Mammary epithelial cell (primary cell): ENCODE results near the gene UMODL1.

ENCODE experiments used
- EZH2 ChIP-seq: IDR thresholded peaks from 2 replicates; pipeline ENCODE4 v1.6.1; 2012; ENCODE audit warnings: low read length, inconsistent platforms, borderline replicate concordance
- TF ChIP-seq, protein P1 (sequence below), 2 donors: IDR thresholded peaks in 1 of 2; conservative IDR thresholded peaks in 1 of 2; 2 replicates each; pipeline ENCODE4 v1.5.1; 2011 to 2012; ENCODE audit warnings: inconsistent platforms in 2 of 2, low read length in 2 of 2, mild to moderate bottlenecking in 2 of 2, control low read depth in 1 of 2, low read depth in 1 of 2; ENCODE audit not compliant: insufficient read depth in 1 of 2; ENCODE audit errors: extremely low read depth in 1 of 2

DNA sequence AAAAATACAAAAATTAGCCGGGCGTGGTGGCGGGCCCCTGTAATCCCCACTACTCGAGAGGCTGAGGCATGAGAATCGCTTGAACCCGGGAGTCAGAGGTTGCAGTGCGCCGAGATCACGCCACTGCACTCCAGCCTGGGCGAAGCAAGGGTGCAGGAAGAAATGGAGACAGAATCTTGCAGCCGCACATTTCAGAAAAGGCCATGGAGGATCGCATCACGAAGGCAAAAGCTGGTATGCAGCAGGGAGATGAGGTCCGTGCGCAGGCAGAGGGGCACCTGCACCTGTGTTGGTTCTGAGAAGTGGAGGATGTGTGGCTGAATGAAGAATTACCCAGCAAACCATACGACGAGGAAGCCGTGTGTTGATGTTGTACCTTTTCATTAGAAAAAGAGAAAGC lies 94.8 kb downstream of the UMODL1 start:
- TF ChIP-seq, protein P1, sequence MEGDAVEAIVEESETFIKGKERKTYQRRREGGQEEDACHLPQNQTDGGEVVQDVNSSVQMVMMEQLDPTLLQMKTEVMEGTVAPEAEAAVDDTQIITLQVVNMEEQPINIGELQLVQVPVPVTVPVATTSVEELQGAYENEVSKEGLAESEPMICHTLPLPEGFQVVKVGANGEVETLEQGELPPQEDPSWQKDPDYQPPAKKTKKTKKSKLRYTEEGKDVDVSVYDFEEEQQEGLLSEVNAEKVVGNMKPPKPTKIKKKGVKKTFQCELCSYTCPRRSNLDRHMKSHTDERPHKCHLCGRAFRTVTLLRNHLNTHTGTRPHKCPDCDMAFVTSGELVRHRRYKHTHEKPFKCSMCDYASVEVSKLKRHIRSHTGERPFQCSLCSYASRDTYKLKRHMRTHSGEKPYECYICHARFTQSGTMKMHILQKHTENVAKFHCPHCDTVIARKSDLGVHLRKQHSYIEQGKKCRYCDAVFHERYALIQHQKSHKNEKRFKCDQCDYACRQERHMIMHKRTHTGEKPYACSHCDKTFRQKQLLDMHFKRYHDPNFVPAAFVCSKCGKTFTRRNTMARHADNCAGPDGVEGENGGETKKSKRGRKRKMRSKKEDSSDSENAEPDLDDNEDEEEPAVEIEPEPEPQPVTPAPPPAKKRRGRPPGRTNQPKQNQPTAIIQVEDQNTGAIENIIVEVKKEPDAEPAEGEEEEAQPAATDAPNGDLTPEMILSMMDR (conservative IDR thresholded peaks at IDR 0.05 in 1 of 2, IDR thresholded peaks at IDR 0.05 in 1 of 2; ENCODE audit: extremely low read depth in 1 of 2, insufficient read depth in 1 of 2, low read depth in 1 of 2, low read length in 2 of 2) = no peak
- no peak for TF ChIP-seq EZH2
